Ascending aorta (tissue), 2 donors: ENCODE measurements around the gene ADCY2. TPM values are rescaled to one million over a fixed set of nuclear protein-coding genes. Genes with fewer than 3 reads are reported as not detected.
A peak's percentile ranks its signal among the peaks of the same experiment; 100 is the strongest.

Source experiments
- DNase-seq, 2 donors: peaks; one replicate each; pipeline ENCODE4 v3.0.0-alpha.2; 2019; ENCODE audit warnings: low spot score in 2 of 2
- H3K27ac ChIP-seq, 2 donors: fragments of 200-600 bp; sonication (generic); one replicate each; pipeline ENCODE4 v1.5.1; 2016 to 2017; ENCODE audit warnings: mild to moderate bottlenecking in 1 of 2
- H3K27me3 ChIP-seq: fragments of 200-600 bp; sonication (generic); one replicate; pipeline ENCODE4 v1.5.1; 2017
- H3K36me3 ChIP-seq, 2 donors: fragments of 200-600 bp; sonication (generic); one replicate each; pipeline ENCODE4 v1.5.1; 2016
- H3K4me1 ChIP-seq, 2 donors: fragments of 200-600 bp; sonication (generic); one replicate each; pipeline ENCODE4 v1.5.1; 2016 to 2017; ENCODE audit warnings: mild to moderate bottlenecking in 1 of 2
- H3K4me3 ChIP-seq, 2 donors: fragments of 200-600 bp; sonication (generic); one replicate each; pipeline ENCODE4 v1.5.1; 2016 to 2017; ENCODE audit warnings: mild to moderate bottlenecking in 1 of 2
- H3K9me3 ChIP-seq, 2 donors: fragments of 200-600 bp; sonication (generic); one replicate each; pipeline ENCODE4 v1.5.1; 2016
- CTCF ChIP-seq, 3 experiments: fragments of 200-600 bp in 2 of 3; fragments of 450-650 bp in 1 of 3; sonication (generic) in 2 of 3; IDR thresholded peaks; one replicate each; pipeline ENCODE4 v1.5.1; 2016 to 2019; ENCODE audit warnings: antibody characterized with exemption in 3 of 3, mild to moderate bottlenecking in 1 of 3, moderate library complexity in 1 of 3
- intact Hi-C: fragments of 100-400 bp; cut with DNase I; formaldehyde crosslinking; loops from one replicate; pipeline ENCODE4 v1.15.1; 2023
- total RNA-seq: library from RNA; depleted of rRNA; stranded (reverse); fragments of >200 nt; gene quantifications from one replicate; pipeline ENCODE4 v1.1.0, GENCODE V29; 2016

ADCY2 gene
- total RNA-seq, 1 donor from 2014 or later: 0.11 TPM

GRCh38 chr5:7616897-7617296, 221.0 kb downstream of the ADCY2 start:
- Histone ChIP-seq H3K27ac (no peak overlapping the region), H3K4me1 (no peaks in the 10 kb centered on the region), H3K4me3 (no peak overlapping the region), H3K27me3 (no peaks in the 10 kb centered on the region), H3K36me3 (no peaks in the 10 kb centered on the region), H3K9me3 (no peaks in the 10 kb centered on the region)
- TF ChIP-seq CTCF (IDR thresholded peaks at IDR 0.05): no peak
- DNase-seq: no peak
- intact Hi-C loops: no loop called here

- Histone ChIP-seq H3K36me3 (peaks cover 0 to 4% of the 10 kb centered on the region in 2 donors), H3K4me3 (no peak overlapping the region), H3K9me3 (no peaks in the 10 kb centered on the region), H3K27me3 (no peaks in the 10 kb centered on the region), H3K4me1 (peaks cover 0 to 7% of the 10 kb centered on the region in 2 donors), H3K27ac (peak overlapping the region in 1 of 2 donors; percentile 17)
- DNase-seq: no peak
- intact Hi-C loops: no loop called here
- TF ChIP-seq CTCF (IDR thresholded peaks at IDR 0.05): no peak
These were observed 226.6 kb downstream of the ADCY2 start for GRCh38 chr5:7622498-7622897.

GRCh38 chr5:7625740-7626139, 229.8 kb downstream of the ADCY2 start:
- Histone ChIP-seq H3K36me3 (peaks cover 0 to 4% of the 10 kb centered on the region in 2 donors), H3K4me3 (no peak overlapping the region), H3K4me1 (peaks cover 0 to 7% of the 10 kb centered on the region in 2 donors), H3K27me3 (no peaks in the 10 kb centered on the region), H3K27ac (no peak overlapping the region), H3K9me3 (no peaks in the 10 kb centered on the region)
- intact Hi-C loops: no loop called here
- DNase-seq: no peak
- no peak for TF ChIP-seq CTCF (IDR thresholded peaks at IDR 0.05)

- H3K9me3 ChIP-seq: no peaks in the 10 kb centered on the region
- H3K36me3 ChIP-seq: peaks cover 0 to 4% of the 10 kb centered on the region in 2 donors
- no peaks in the 10 kb centered on the region for H3K27me3 ChIP-seq
- intact Hi-C loops: no loop called here
- peaks cover 0 to 1% of the 10 kb centered on the region in 2 donors for H3K4me1 ChIP-seq
- no peak overlapping the region for H3K27ac ChIP-seq
- no peak for TF ChIP-seq CTCF (IDR thresholded peaks at IDR 0.05)
- DNase-seq: no peak
- no peak overlapping the region for H3K4me3 ChIP-seq
These were observed 232.3 kb downstream of the ADCY2 start for GRCh38 chr5:7628248-7628647.

GRCh38 chr5:7628820-7629219, 232.9 kb downstream of the ADCY2 start:
- H3K27me3 ChIP-seq: no peaks in the 10 kb centered on the region
- no peak overlapping the region for H3K4me3 ChIP-seq
- intact Hi-C loops: no loop called here
- TF ChIP-seq CTCF (IDR thresholded peaks at IDR 0.05): no peak
- DNase-seq: no peak
- no peaks in the 10 kb centered on the region for H3K9me3 ChIP-seq
- no peaks in the 10 kb centered on the region for H3K4me1 ChIP-seq
- peaks cover 0 to 4% of the 10 kb centered on the region in 2 donors for H3K36me3 ChIP-seq
- H3K27ac ChIP-seq: no peak overlapping the region

- Histone ChIP-seq H3K36me3 (peaks cover 0 to 4% of the 10 kb centered on the region in 2 donors), H3K27ac (no peak overlapping the region), H3K9me3 (no peaks in the 10 kb centered on the region), H3K4me3 (no peak overlapping the region), H3K27me3 (no peaks in the 10 kb centered on the region), H3K4me1 (no peaks in the 10 kb centered on the region)
- intact Hi-C loops: no loop called here
- TF ChIP-seq CTCF (IDR thresholded peaks at IDR 0.05): no peak
- DNase-seq: no peak
These were observed 233.6 kb downstream of the ADCY2 start for GRCh38 chr5:7629561-7629960.
